Activated naive CD4-positive, alpha-beta T cell treated with anti-CD3 and anti-CD28 coated beads, Interleukin-2, amount 10 ng/mL, durations not matched to agents 7 days and 5 days (primary cell): ENCODE measurements around the gene EVX1.
A peak's percentile ranks its signal among the peaks of the same experiment; 100 is the strongest.

Experiments used
- CTCF ChIA-PET: fragments of 350-600 bp; sonication (Branson Sonifier 250); formaldehyde crosslinking; loops from one replicate; lab custom pipeline; 2021; ENCODE audit warnings: antibody characterized with exemption; lab: Charles Lee
- DNase-seq: peaks from one replicate; pipeline ENCODE4 v3.0.0-alpha.2; 2020
- H3K27ac Mint-ChIP-seq: one replicate; pipeline ENCODE4 v1.8.0; 2021; ENCODE audit warnings: mild to moderate bottlenecking, moderate library complexity, mixed read lengths
- H3K27me3 Mint-ChIP-seq: one replicate; pipeline ENCODE4 v1.8.0; 2021; ENCODE audit warnings: mild to moderate bottlenecking, mixed read lengths
- H3K36me3 Mint-ChIP-seq: one replicate; pipeline ENCODE4 v1.8.0; 2021; ENCODE audit warnings: mixed read lengths
- H3K4me1 Mint-ChIP-seq: one replicate; pipeline ENCODE4 v1.8.0; 2021; ENCODE audit warnings: mixed read lengths
- H3K4me3 Mint-ChIP-seq: one replicate; pipeline ENCODE4 v1.8.0; 2021; ENCODE audit warnings: mild to moderate bottlenecking, moderate library complexity, mixed read lengths
- H3K9me3 Mint-ChIP-seq: one replicate; pipeline ENCODE4 v1.8.0; 2021; ENCODE audit warnings: mixed read lengths

Gene EVX1

GRCh38 chr7:27201580-27202017 lies 41.0 kb upstream of the EVX1 start:
- Mint-ChIP-seq H3K4me1 (peaks cover 26% of the 10 kb centered on the region), H3K36me3 (peaks cover 2% of the 10 kb centered on the region), H3K27ac (no peak overlapping the region), H3K4me3 (no peak overlapping the region), H3K9me3 (no peaks in the 10 kb centered on the region), H3K27me3 (peaks cover 94% of the 10 kb centered on the region)
- DNase-seq = no peak
- CTCF ChIA-PET = interaction anchor here (0.7 to 1.1 kb wide), 3 partner anchors 9 to 770 kb away, joined by 3 read pairs; no protein-coding TSS in a partner anchor

DNA sequence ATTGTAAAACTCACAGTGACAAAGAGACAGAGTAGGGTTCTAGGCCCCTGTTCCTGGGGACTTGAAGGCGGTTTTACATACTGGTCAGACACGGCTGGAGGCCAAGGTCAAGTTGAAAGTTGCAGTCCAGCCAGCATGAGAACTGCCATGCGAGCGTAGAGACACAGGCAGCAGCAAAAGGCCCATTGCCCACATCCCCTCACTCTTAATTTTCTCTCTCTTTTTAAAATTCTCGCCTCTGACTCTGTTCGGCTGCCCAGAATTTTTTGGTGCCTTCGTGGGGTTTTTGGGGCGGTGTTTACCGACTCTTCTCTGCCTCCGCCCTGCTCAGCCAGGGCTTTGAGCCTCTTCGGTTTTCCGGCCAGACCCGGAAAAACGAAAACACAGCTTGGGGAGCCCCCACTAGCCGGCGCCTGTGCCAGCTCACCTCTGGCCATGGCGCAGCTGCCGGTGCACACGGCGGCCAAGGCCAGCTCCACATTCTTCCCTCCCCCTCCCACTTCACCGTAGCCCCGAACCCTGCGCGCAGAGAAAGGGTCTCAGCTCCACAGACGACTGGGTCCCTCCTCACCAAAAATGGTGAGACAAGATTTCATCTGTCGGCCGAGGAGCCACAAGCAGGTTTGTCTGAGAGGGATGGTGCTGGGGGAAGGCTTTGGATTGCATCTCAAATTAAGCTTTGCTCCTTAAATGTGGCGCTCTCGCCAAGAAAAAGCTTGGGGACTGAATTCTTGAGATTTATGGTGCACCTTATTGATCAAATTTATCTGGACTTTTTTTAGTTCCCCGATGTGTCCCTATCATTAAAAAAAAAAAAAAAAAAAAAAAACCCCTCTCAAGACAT lies 40.4 kb upstream of the EVX1 start:
- Mint-ChIP-seq H3K27ac (no peak overlapping the region), H3K9me3 (no peaks in the 10 kb centered on the region), H3K4me1 (peaks cover 26% of the 10 kb centered on the region), H3K36me3 (peaks cover 2% of the 10 kb centered on the region), H3K27me3 (peaks cover 97% of the 10 kb centered on the region), H3K4me3 (no peak overlapping the region)
- no peak for DNase-seq
- CTCF ChIA-PET = interaction anchor here (0.9 to 1.1 kb wide), 2 partner anchors 9 to 769 kb away, joined by 3 read pairs; no protein-coding TSS in a partner anchor

DNA sequence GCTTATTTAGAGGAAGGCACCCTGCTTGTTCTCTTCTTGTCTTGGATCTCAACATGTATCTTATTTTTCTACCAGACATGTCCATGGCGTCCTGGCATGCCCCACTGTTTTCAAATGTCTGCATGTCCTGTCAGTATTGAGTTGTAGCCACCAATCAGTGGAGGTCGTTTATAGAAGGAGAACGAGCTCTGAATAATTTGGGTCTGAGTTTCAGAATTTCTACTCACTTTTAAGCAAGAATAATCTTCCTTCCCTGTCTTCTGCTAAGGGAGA lies 39.8 kb upstream of the EVX1 start:
- peaks cover 26% of the 10 kb centered on the region for H3K4me1 Mint-ChIP-seq
- H3K27me3 Mint-ChIP-seq = peaks cover 97% of the 10 kb centered on the region
- H3K4me3 Mint-ChIP-seq = no peak overlapping the region
- H3K27ac Mint-ChIP-seq = no peak overlapping the region
- CTCF ChIA-PET = interaction anchor here (0.9 to 1.1 kb wide), 2 partner anchors 8 to 769 kb away, joined by 3 read pairs; no protein-coding TSS in a partner anchor
- DNase-seq = no peak
- H3K9me3 Mint-ChIP-seq = no peaks in the 10 kb centered on the region
- H3K36me3 Mint-ChIP-seq = peaks cover 2% of the 10 kb centered on the region

DNA sequence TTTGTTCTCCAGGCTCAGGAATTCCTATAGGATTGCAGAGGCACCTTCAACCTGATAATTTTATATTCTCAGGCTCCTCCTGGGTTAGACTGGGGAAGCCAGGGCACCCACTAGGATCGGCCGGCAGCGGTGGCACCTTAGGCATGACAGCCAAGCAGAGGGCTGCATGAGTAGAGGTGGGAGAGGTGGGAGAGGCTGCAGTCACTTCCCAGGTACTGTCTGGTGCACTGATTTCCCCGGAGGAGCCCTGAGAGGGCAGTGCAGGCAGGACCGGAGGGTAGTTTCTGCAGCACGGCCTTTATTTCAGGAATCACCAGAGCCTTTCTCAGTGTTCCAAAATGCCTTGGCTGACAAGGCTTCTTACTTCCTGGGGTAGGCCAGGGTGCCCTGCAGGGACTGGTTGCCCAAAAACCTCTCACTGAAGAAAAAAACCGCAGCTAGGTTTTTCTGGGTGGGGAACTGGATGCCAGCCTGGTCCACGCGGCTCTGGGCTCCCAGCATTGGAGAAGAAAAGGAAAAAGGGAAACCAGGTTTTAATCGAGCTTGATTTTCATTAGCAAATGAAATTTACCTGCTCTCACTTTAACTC lies 39.1 kb upstream of the EVX1 start:
- no peaks in the 10 kb centered on the region for H3K9me3 Mint-ChIP-seq
- CTCF ChIA-PET = interaction anchor here (1.3 to 1.8 kb wide), 2 partner anchors 22 to 43 kb away, joined by 3 to 5 read pairs; no protein-coding TSS in a partner anchor
- DNase-seq = no peak
- peaks cover 2% of the 10 kb centered on the region for H3K36me3 Mint-ChIP-seq
- peaks cover 97% of the 10 kb centered on the region for H3K27me3 Mint-ChIP-seq
- H3K4me1 Mint-ChIP-seq = peaks cover 26% of the 10 kb centered on the region
- no peak overlapping the region for H3K4me3 Mint-ChIP-seq
- no peak overlapping the region for H3K27ac Mint-ChIP-seq

DNA sequence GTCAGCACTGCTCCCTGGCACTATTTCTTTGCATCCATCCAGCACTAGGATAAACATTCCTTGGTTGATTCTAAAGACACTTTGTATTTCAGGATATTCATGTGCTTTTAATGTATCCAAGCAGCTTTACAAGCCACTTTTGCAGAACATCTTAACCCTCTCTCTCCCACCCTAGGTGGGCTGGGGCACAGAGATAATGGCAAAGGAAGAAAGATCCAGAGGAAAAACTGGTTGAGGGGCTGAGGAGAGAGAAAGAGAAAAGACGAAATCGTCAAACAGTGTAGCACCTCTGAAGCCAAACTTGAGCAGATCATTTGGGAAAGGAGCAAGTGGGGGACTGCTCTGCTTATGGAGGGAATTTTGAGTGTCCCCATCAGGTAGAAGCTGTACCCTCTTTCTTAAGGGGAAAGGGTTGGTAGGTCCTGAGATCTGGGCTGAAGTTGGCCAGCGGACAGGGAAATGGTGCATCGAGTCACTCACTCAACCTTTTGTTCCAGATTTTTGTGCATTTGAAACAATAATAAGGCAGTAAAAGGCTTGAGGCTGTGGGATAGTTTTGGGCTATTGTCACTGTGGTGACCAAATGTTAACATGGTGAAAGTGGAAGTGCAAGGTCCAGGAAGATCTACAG lies 38.5 kb upstream of the EVX1 start:
- Mint-ChIP-seq H3K4me1 (peaks cover 24% of the 10 kb centered on the region), H3K9me3 (no peaks in the 10 kb centered on the region), H3K4me3 (no peak overlapping the region), H3K27me3 (peaks cover 97% of the 10 kb centered on the region), H3K36me3 (peaks cover 2% of the 10 kb centered on the region), H3K27ac (no peak overlapping the region)
- CTCF ChIA-PET = interaction anchor here (1.3 to 1.8 kb wide), 3 partner anchors 8 to 43 kb away, joined by 3 to 6 read pairs (median 5); no protein-coding TSS in a partner anchor
- no peak for DNase-seq

DNA sequence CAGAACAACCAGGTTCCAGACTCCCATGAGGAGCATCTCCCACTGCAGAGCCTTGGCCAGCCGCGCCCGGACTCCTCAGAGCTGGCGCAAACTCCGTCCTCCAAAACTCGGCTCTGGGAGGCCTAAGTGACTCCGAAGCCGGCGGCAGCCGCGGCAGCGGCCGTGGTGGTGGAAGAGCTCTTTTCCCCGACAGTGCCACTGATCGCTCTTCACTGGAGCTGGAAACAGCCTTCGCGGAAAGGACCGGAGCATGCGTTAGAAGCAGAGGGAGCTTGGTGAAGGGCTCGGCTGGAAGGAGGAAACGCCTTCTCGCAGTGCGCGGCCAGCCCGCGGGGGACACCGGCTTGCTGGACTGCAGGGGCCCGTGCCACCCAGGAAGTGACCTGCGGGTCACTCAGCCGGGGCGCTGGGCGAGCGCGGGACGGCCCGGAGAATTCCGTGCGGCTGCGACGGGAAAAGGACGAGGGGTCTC lies 37.7 kb upstream of the EVX1 start:
- no peak for DNase-seq
- Mint-ChIP-seq H3K27me3 (peaks cover 99% of the 10 kb centered on the region), H3K27ac (peak overlapping the region; percentile 14), H3K4me3 (no peak overlapping the region), H3K4me1 (peaks cover 24% of the 10 kb centered on the region), H3K36me3 (peaks cover under 1% of the 10 kb centered on the region), H3K9me3 (no peaks in the 10 kb centered on the region)
- CTCF ChIA-PET = interaction anchor here (1.3 to 1.8 kb wide), 3 partner anchors 9 to 42 kb away, joined by 3 to 6 read pairs (median 5); no protein-coding TSS in a partner anchor

GRCh38 chr7:27205325-27206280 lies 37.0 kb upstream of the EVX1 start:
- Mint-ChIP-seq H3K27ac (no peak overlapping the region), H3K4me1 (peaks cover 23% of the 10 kb centered on the region), H3K4me3 (peak overlapping the region; percentile 5), H3K27me3 (peaks cover 99% of the 10 kb centered on the region), H3K9me3 (no peaks in the 10 kb centered on the region), H3K36me3 (no peaks in the 10 kb centered on the region)
- CTCF ChIA-PET = interaction anchor here (1.7 to 1.8 kb wide), 2 partner anchors 10 to 41 kb away, joined by 5 to 6 read pairs; no protein-coding TSS in a partner anchor
- DNase-seq = no peak

DNA sequence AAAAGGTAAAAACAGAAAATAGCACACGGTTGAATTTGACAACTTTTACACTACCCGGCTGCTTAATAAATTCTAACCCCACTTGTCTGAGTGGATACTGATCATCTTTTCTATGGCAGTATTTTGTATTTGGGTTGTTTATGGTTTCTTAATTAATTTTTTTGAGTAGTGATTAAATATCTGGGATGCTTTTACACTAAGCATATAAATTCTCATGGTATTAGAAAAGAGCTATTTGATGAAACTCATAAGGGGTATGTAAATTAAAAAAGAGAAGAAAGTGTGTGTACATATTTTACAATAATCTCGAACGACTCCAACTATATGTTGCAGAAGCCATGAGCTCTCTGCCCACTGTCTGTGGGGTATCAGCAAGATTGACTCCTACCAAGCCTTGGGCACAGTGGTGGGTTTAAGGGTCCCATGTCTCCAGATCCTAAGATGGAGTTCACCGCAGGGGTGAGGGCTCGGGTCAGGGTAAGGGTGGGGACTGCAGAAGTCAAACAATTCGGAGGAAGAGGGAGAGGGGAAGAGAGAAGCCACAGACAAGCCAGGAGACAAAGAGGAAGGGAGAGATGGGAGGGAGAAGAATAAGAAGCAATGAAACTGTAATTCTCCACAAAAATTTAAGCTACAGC lies 35.1 kb upstream of the EVX1 start:
- Mint-ChIP-seq H3K4me1 (peaks cover 12% of the 10 kb centered on the region), H3K9me3 (no peaks in the 10 kb centered on the region), H3K36me3 (no peaks in the 10 kb centered on the region), H3K27ac (no peak overlapping the region), H3K4me3 (no peak overlapping the region), H3K27me3 (peaks cover 99% of the 10 kb centered on the region)
- no peak for DNase-seq
- CTCF ChIA-PET = interaction anchor here (0.7 to 5.0 kb wide), 5 partner anchors 11 to 889 kb away, joined by 3 to 33 read pairs (median 4); no protein-coding TSS in a partner anchor

DNA sequence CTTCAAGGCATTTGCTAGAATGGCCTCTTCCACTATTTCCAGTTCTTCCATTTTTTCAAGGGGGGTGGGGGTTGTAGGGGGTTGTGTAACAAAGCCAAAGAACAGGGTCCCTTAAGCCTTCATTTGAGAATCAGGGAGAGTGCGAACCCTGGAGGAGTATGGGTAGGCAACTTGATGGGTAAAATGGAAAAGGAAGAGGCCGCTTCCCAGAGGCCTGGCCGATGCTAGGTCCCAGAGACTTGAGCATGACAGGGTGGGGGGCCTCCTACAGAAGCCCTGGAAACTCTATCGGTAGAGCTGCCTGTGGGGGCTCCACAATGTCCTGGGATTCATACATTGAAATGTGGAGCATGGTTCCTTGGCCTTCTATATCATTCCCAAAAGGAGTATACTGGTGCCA lies 33.6 kb upstream of the EVX1 start:
- H3K4me3 Mint-ChIP-seq = no peak overlapping the region

GRCh38 chr7:27209933-27210440 lies 32.6 kb upstream of the EVX1 start:
- H3K4me3 Mint-ChIP-seq = no peak overlapping the region
- H3K27me3 Mint-ChIP-seq = peaks cover 99% of the 10 kb centered on the region
- H3K27ac Mint-ChIP-seq = peak overlapping the region; percentile 40
- no peak for DNase-seq
- CTCF ChIA-PET = interaction anchor here (0.6 to 5.0 kb wide), 15 partner anchors 9 to 883 kb away, joined by 3 to 33 read pairs (median 5); partner anchors contain the start of genes EVX1 and HIBADH
- no peaks in the 10 kb centered on the region for H3K36me3 Mint-ChIP-seq
- no peaks in the 10 kb centered on the region for H3K9me3 Mint-ChIP-seq
- H3K4me1 Mint-ChIP-seq = peaks cover 12% of the 10 kb centered on the region

More for the DNA sequence above, 33.6 kb upstream of the EVX1 start:
- no peak for DNase-seq
- H3K27ac Mint-ChIP-seq = no peak overlapping the region
- peaks cover 99% of the 10 kb centered on the region for H3K27me3 Mint-ChIP-seq
- H3K9me3 Mint-ChIP-seq = no peaks in the 10 kb centered on the region
- no peaks in the 10 kb centered on the region for H3K36me3 Mint-ChIP-seq
- CTCF ChIA-PET = interaction anchor here (0.6 to 5.0 kb wide), 10 partner anchors 13 to 884 kb away, joined by 3 to 33 read pairs (median 6); partner anchors contain the start of gene HIBADH
- H3K4me1 Mint-ChIP-seq = peaks cover 12% of the 10 kb centered on the region

DNA sequence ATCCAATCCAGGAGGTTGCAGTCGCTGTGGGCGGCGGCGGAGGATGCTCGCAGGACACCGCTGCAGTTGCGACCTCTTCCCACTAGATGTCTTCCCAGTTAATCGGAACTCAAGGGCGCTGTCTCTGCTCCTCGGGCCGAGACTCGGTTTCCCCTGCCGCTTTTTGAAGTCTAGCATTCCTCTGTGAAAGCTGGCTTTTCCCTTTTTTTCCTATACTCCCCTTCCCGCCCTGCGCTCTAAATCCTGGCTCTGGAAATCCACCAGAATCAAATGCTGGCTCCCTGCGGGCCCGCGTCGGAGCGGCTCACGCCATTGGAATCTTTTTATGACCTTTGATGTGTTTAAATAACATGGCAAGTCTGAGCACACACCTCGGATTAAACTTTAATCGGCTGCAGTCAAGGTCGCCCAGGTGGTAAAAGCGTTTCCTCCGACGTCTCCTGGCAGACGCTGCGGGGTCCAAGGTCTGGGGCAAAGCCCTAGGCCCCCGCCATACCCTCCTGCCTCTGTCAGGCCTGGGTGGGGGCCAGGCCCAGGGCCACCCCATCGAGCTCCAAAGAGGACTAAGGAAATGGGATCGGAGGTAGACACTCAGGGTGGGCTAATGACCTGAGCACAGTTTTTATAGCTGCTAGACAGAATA lies 32.0 kb upstream of the EVX1 start:
- peak overlapping the region; percentile 2 for H3K4me3 Mint-ChIP-seq
- peak; percentile 57 for DNase-seq
- H3K9me3 Mint-ChIP-seq = no peaks in the 10 kb centered on the region
- H3K27me3 Mint-ChIP-seq = peaks cover 99% of the 10 kb centered on the region
- peaks cover 8% of the 10 kb centered on the region for H3K4me1 Mint-ChIP-seq
- H3K36me3 Mint-ChIP-seq = no peaks in the 10 kb centered on the region
- H3K27ac Mint-ChIP-seq = peak overlapping the region; percentile 40
- CTCF ChIA-PET = interaction anchor here (0.6 to 5.0 kb wide), 17 partner anchors 8 to 810 kb away, joined by 3 to 33 read pairs (median 5); partner anchors contain the start of gene EVX1

DNA sequence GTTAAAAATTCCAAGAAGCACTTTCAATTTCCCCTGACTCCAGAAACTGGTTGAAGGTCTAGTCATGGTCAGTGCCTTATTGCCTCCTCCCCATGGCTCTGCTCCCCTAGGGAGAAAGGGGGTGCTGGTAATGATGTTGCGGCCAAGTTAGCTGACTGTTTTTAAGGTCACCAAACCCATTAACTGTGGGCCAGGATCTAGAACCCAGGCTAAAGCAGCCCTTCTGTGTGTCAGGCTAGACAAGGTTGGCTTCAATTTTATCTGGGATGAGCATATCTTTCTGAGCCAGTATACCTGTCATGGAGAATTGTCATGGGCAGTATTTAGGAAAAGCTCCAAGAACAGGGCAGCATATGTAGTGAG lies 31.5 kb upstream of the EVX1 start:
- Mint-ChIP-seq H3K36me3 (no peaks in the 10 kb centered on the region), H3K9me3 (no peaks in the 10 kb centered on the region), H3K4me3 (no peak overlapping the region), H3K27me3 (peaks cover 99% of the 10 kb centered on the region), H3K4me1 (peaks cover 7% of the 10 kb centered on the region), H3K27ac (no peak overlapping the region)
- no peak for DNase-seq
- CTCF ChIA-PET = interaction anchor here (0.6 to 5.0 kb wide), 13 partner anchors 8 to 809 kb away, joined by 3 to 33 read pairs (median 5); no protein-coding TSS in a partner anchor
